DOHH2 (cell line): Measurements from ENCODE around the gene ZDHHC16.

ENCODE experiments used
- H3F3A ChIP-seq: fragments of 200-600 bp; sonication (generic), shearing (Covaris generic); 2 replicates; pipeline ENCODE4 v1.6.0; 2016; ENCODE audit warnings: antibody characterized with exemption, mild to moderate bottlenecking; ENCODE audit not compliant: control insufficient read depth, insufficient read depth
- H3K27ac ChIP-seq: fragments of 200-600 bp; sonication (generic); 2 replicates; pipeline ENCODE4 v1.5.1; 2014; ENCODE audit warnings: low read depth, mild to moderate bottlenecking, low read length, moderate library complexity
- H3K27me3 ChIP-seq: fragments of 200-600 bp; sonication (generic); 2 replicates; pipeline ENCODE4 v1.6.1; 2014; ENCODE audit warnings: mild to moderate bottlenecking, low read length, mixed read lengths; ENCODE audit not compliant: control insufficient read depth
- H3K36me3 ChIP-seq: fragments of 200-600 bp; sonication (generic); 2 replicates; pipeline ENCODE4 v1.6.1; 2014; ENCODE audit warnings: mild to moderate bottlenecking, low read length, moderate library complexity, mixed read lengths; ENCODE audit not compliant: control insufficient read depth
- H3K4me1 ChIP-seq: fragments of 200-600 bp; sonication (generic); 2 replicates; pipeline ENCODE4 v1.6.1; 2014; ENCODE audit warnings: mild to moderate bottlenecking, low read length, mixed read lengths; ENCODE audit not compliant: control insufficient read depth
- H3K4me2 ChIP-seq: fragments of 200-600 bp; sonication (generic); 2 replicates; pipeline ENCODE4 v1.6.0; 2014; ENCODE audit warnings: mild to moderate bottlenecking, low read length, moderate library complexity
- H3K4me3 ChIP-seq: fragments of 200-600 bp; sonication (generic); 2 replicates; pipeline ENCODE4 v1.5.1; 2014; ENCODE audit warnings: mild to moderate bottlenecking, low read length, mixed read lengths
- H3K79me2 ChIP-seq: fragments of 200-600 bp; sonication (generic); 2 replicates; pipeline ENCODE4 v1.6.1; 2014; ENCODE audit warnings: mild to moderate bottlenecking, low read length, mixed read lengths; ENCODE audit not compliant: control insufficient read depth
- H3K9me2 ChIP-seq: fragments of 200-600 bp; sonication (generic); replicated peaks from 2 replicates; pipeline ENCODE4 v1.6.1; 2014; ENCODE audit warnings: mild to moderate bottlenecking, low read length, mixed read lengths; ENCODE audit not compliant: control insufficient read depth
- H3K9me3 ChIP-seq: fragments of 200-600 bp; sonication (generic); 2 replicates; pipeline ENCODE4 v1.6.1; 2014; ENCODE audit warnings: antibody characterized with exemption, low read length, mixed read lengths; ENCODE audit not compliant: control insufficient read depth, insufficient read depth
- H4K20me1 ChIP-seq: fragments of 200-600 bp; sonication (generic); 2 replicates; pipeline ENCODE4 v1.6.0; 2014; ENCODE audit warnings: low read depth, mild to moderate bottlenecking, antibody characterized with exemption, low read length, moderate library complexity; ENCODE audit not compliant: control insufficient read depth, insufficient read depth
- CTCF ChIP-seq: fragments of 200-600 bp; sonication (generic); IDR thresholded peaks from one replicate; pipeline ENCODE4 v1.5.1; 2014; ENCODE audit warnings: antibody characterized with exemption, mild to moderate bottlenecking, low read depth, low read length; ENCODE audit not compliant: poor library complexity, severe bottlenecking
- EZH2phosphoT487 ChIP-seq: fragments of 200-600 bp; sonication (generic); IDR thresholded peaks from 2 replicates; pipeline ENCODE4 v1.6.1; 2017; ENCODE audit warnings: borderline replicate concordance, mild to moderate bottlenecking, antibody characterized with exemption, low read length, moderate library complexity, mixed read lengths

ZDHHC16 gene

GRCh38 chr10:97445722-97446639 is at the start of gene ZDHHC16, which contains the start of gene EXOSC1:
Gene ZDHHC16 (plus strand): TSS chr10:97446175. CDS start chr10:97451676, 5,501 bp downstream.
Gene EXOSC1 (minus strand): TSS chr10:97446006. CDS start chr10:97445985, 21 bp downstream.
- Histone ChIP-seq H3K27me3 (no peaks in the 10 kb centered on the region), H3K79me2 (peaks cover 77% of the 10 kb centered on the region), H3K4me2 (peak within 1 kb of the TSS; percentile 93), H3K4me3 (peak within 1 kb of the TSS; percentile 96), H3K27ac (no peak within 1 kb of the TSS), H3K9me2 (no peaks in the 10 kb centered on the region), H3F3A (no peaks in the 10 kb centered on the region), H3K4me1 (peaks cover 28% of the 10 kb centered on the region), H4K20me1 (0 out of 2 replicates have a peak, but pooled peaks cover 7% of the 10 kb centered on the region), H3K9me3 (no peaks in the 10 kb centered on the region), H3K36me3 (peaks cover 44% of the 10 kb centered on the region)
- TF ChIP-seq EZH2phosphoT487 (no peak), CTCF (peak; percentile 26)

GRCh38 chr10:97399843-97400545 is 46.0 kb upstream of the ZDHHC16 start:
- Histone ChIP-seq H3K27me3 (no peaks in the 10 kb centered on the region), H3K4me1 (peaks cover 15% of the 10 kb centered on the region), H3K9me3 (no peaks in the 10 kb centered on the region), H3K4me2 (peak overlapping the region; percentile 81), H3K9me2 (no peaks in the 10 kb centered on the region), H3K27ac (no peak overlapping the region), H3F3A (no peaks in the 10 kb centered on the region), H3K79me2 (peaks cover 22% of the 10 kb centered on the region), H3K36me3 (peaks cover 19% of the 10 kb centered on the region), H4K20me1 (0 out of 2 replicates have a peak, but pooled peaks cover 4% of the 10 kb centered on the region), H3K4me3 (peak overlapping the region; percentile 88)
- no peak for TF ChIP-seq EZH2phosphoT487
- no peak for TF ChIP-seq CTCF

- Histone ChIP-seq H3K27ac (peak within 1 kb of the TSS; percentile 25), H3K4me3 (peak within 1 kb of the TSS; percentile 88), H3K9me3 (no peaks in the 10 kb centered on the region)
Observed at GRCh38 chr10:97400665-97401454, 45.1 kb upstream of the ZDHHC16 start, which contains the start of gene RRP12. Gene RRP12 (minus strand): TSS chr10:97401340. CDS start chr10:97401231, 109 bp downstream.

More at GRCh38 chr10:97400665-97401454, 45.1 kb upstream of the ZDHHC16 start, which contains the start of gene RRP12:
- peak within 1 kb of the TSS; percentile 81 for H3K4me2 ChIP-seq
- TF ChIP-seq EZH2phosphoT487, result no peak
- peak; percentile 38 for TF ChIP-seq CTCF
- H4K20me1 ChIP-seq, result 0 out of 2 replicates have a peak, but pooled peaks cover 4% of the 10 kb centered on the region
- H3K36me3 ChIP-seq, result peaks cover 14% of the 10 kb centered on the region
- H3K4me1 ChIP-seq, result peaks cover 15% of the 10 kb centered on the region
- peaks cover 22% of the 10 kb centered on the region for H3K79me2 ChIP-seq
- H3K9me2 ChIP-seq, result no peaks in the 10 kb centered on the region
- H3F3A ChIP-seq, result no peaks in the 10 kb centered on the region
- no peaks in the 10 kb centered on the region for H3K27me3 ChIP-seq
